ENCODE data around the gene ELAVL2. TPM values are rescaled to one million over a fixed set of nuclear protein-coding genes. Genes with fewer than 3 reads are reported as not detected.

The ELAVL2 gene
- total RNA-seq, 1 experiment from 2014 or later: 16.8 TPM

DNA sequence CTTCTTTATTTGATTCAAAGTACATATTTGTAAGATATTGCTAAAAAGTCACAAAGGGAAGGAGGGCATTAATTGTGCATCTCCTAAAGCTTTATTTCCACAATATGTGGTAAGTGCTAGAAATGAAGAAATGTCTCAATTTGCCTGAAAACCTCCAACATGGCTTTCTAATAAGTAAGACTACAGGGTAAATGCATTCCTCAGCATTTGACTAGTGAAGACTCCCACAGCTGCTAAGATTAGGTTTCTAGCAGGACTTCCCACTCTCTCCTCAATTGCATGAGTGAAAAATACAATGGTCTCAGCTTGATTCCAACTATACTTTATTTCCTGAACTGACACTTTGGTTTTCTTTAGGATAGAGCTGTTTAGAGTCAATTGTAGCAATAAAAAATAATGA, 162.1 kb downstream of the ELAVL2 start:
- no peaks in the 10 kb centered on the region for H3K9me3 Mint-ChIP-seq

More for the DNA sequence above, 162.1 kb downstream of the ELAVL2 start:
- H3K27ac ChIP-seq (ENCODE audit: insufficient read length, low read depth, low read length): no peak overlapping the region
- no peak overlapping the region for H4K8ac ChIP-seq (replicated peaks; ENCODE audit: insufficient read length, low read depth, low read length)
- no peak overlapping the region for H3K4ac ChIP-seq (ENCODE audit: low read depth, low read length)
- no peak overlapping the region for H3K23ac ChIP-seq (ENCODE audit: insufficient read length, low read depth, low read length)
- no peaks in the 10 kb centered on the region for H3K9me3 ChIP-seq (ENCODE audit: control insufficient read depth, low read depth, low read length)
- H2BK5ac ChIP-seq (ENCODE audit: insufficient read length, low read length): no peak overlapping the region
- H3K23me2 ChIP-seq (ENCODE audit: insufficient read length, low read depth, low read length, poor library complexity, severe bottlenecking): no peaks in the 10 kb centered on the region
- H2BK20ac ChIP-seq (ENCODE audit: low read depth, low read length, poor library complexity, severe bottlenecking): no peak overlapping the region
- H2BK15ac ChIP-seq (ENCODE audit: low read depth, low read length): no peak overlapping the region
- TF ChIP-seq, protein P1, sequence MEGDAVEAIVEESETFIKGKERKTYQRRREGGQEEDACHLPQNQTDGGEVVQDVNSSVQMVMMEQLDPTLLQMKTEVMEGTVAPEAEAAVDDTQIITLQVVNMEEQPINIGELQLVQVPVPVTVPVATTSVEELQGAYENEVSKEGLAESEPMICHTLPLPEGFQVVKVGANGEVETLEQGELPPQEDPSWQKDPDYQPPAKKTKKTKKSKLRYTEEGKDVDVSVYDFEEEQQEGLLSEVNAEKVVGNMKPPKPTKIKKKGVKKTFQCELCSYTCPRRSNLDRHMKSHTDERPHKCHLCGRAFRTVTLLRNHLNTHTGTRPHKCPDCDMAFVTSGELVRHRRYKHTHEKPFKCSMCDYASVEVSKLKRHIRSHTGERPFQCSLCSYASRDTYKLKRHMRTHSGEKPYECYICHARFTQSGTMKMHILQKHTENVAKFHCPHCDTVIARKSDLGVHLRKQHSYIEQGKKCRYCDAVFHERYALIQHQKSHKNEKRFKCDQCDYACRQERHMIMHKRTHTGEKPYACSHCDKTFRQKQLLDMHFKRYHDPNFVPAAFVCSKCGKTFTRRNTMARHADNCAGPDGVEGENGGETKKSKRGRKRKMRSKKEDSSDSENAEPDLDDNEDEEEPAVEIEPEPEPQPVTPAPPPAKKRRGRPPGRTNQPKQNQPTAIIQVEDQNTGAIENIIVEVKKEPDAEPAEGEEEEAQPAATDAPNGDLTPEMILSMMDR (conservative IDR thresholded peaks at IDR 0.05): no peak
- no peak overlapping the region for H3K27ac Mint-ChIP-seq
- H3K36me3 Mint-ChIP-seq (ENCODE audit: insufficient read depth in 1 of 3, low read depth in 3 of 3): peaks cover 22 to 51% (median 35%) of the 10 kb centered on the region in 3 experiments
- H3K4me3 Mint-ChIP-seq: no peak overlapping the region
- no peaks in the 10 kb centered on the region for H4K20me1 ChIP-seq (ENCODE audit: control insufficient read depth, insufficient read depth, insufficient read length)
- H4K91ac ChIP-seq (ENCODE audit: insufficient read length, low read depth, low read length): no peak overlapping the region
- no peak overlapping the region for H4K5ac ChIP-seq (ENCODE audit: insufficient read length, low read depth, low read length)
- H3K18ac ChIP-seq (ENCODE audit: insufficient read length, low read depth, low read length): no peak overlapping the region
- no peak overlapping the region for H3K14ac ChIP-seq (ENCODE audit: insufficient read depth, low read length)
- DNase-seq: no peak
- H3K79me1 ChIP-seq (ENCODE audit: insufficient read depth, low read depth, low read length, poor library complexity, severe bottlenecking): no peaks in the 10 kb centered on the region
- H3K27me3 ChIP-seq (ENCODE audit: insufficient read depth, low read length): no peaks in the 10 kb centered on the region; the same call in 1 of the 2 replicates
- 0 out of 2 replicates have a peak, but pooled peaks cover 3% of the 10 kb centered on the region for H3K4me1 ChIP-seq (ENCODE audit: insufficient read depth, low read length)
- H3K9ac ChIP-seq (ENCODE audit: extremely low read depth, insufficient read length, low read length): no peak overlapping the region
- H3T11ph ChIP-seq (ENCODE audit: low read length): no peak overlapping the region
- H3K56ac ChIP-seq (ENCODE audit: insufficient read length, low read depth, low read length): no peak overlapping the region
- H3K79me2 ChIP-seq (ENCODE audit: insufficient read depth, low read length): no peaks in the 10 kb centered on the region
- H3K4me2 ChIP-seq (ENCODE audit: insufficient read depth, insufficient read length, low read length): no peak overlapping the region
- no peak overlapping the region for H2BK120ac ChIP-seq (ENCODE audit: low read depth, low read length, poor library complexity, severe bottlenecking)
- H2AFZ ChIP-seq (ENCODE audit: low read length): no peak overlapping the region
- H2BK12ac ChIP-seq (ENCODE audit: insufficient read length, low read depth, low read length): no peak overlapping the region
- H3K27me3 Mint-ChIP-seq (ENCODE audit: low read depth): no peaks in the 10 kb centered on the region
- H2AK5ac ChIP-seq (ENCODE audit: insufficient read length, low read length): no peak overlapping the region
- H3K4me1 Mint-ChIP-seq: peaks cover 13 to 14% of the 10 kb centered on the region in 2 experiments
